ENCODE measurements around the gene SEL1L3. TPM values are rescaled to one million over a fixed set of nuclear protein-coding genes. Genes with fewer than 3 reads are reported as not detected.

The SEL1L3 gene
- total RNA-seq, 1 experiment from 2014 or later = 31.9 TPM

DNA sequence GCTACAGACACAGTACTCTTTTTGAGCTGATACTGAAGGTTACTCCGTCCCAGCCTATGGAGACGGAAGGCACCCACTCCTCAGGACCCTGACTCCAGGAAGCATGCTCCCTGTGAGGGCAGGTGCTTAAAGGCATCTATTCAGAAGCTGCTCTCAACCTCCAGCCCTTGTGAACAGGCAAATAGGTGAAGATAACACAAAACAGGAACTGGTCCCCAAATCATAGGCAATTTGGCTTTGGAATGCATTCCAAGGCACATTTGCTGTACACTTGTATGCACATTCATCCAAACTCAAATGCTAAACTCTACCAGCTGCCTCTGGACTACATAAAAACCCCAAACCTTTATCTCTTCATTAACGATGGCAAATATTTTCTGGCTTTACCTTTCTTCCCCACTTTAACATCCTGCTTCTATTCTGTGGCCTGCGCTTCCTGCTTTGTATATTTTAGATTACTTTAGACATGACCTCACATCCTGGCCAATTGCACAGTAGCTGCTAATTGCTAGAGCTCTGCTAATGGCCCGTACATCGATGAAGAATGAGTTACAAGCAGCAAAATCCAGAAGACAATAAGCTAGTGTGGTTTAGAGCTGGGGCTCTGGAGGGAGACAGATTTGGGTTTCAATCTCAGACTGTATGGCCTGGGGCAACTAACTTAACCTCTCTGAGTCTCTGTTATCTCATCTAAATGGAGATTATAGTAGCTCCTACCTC is 3.2 kb downstream of the SEL1L3 start:
- Histone ChIP-seq H4K20me1 (ENCODE audit: low read length) (no peaks in the 10 kb centered on the region), H3K4me3 (ENCODE audit: low read length) (no peak overlapping the region), H3K36me3 (ENCODE audit: low read depth, low read length) (no peaks in the 10 kb centered on the region), H3K79me2 (ENCODE audit: low read length) (peaks cover 48% of the 10 kb centered on the region), H3K9ac (ENCODE audit: low read length) (no peak overlapping the region), H3K27me3 (ENCODE audit: low read length) (no peaks in the 10 kb centered on the region), H3K9me3 (ENCODE audit: low read length) (no peaks in the 10 kb centered on the region), H3K27ac (ENCODE audit: low read length) (no peak overlapping the region), H3K4me2 (ENCODE audit: low read length) (no peak overlapping the region), H3K9me2 (replicated peaks; ENCODE audit: low read length) (no peaks in the 10 kb centered on the region), H2AFZ (ENCODE audit: low read length) (no peak overlapping the region), H3F3A (ENCODE audit: low read length, unreplicated experiment) (no peaks in the 10 kb centered on the region), H3K4me1 (ENCODE audit: insufficient read depth, low read length) (peaks cover 24% of the 10 kb centered on the region)
- ChIA-PET POLR2A (ENCODE audit: unreplicated experiment) (no interaction called here), CTCF (no interaction called here)
- TF ChIP-seq, protein P1, sequence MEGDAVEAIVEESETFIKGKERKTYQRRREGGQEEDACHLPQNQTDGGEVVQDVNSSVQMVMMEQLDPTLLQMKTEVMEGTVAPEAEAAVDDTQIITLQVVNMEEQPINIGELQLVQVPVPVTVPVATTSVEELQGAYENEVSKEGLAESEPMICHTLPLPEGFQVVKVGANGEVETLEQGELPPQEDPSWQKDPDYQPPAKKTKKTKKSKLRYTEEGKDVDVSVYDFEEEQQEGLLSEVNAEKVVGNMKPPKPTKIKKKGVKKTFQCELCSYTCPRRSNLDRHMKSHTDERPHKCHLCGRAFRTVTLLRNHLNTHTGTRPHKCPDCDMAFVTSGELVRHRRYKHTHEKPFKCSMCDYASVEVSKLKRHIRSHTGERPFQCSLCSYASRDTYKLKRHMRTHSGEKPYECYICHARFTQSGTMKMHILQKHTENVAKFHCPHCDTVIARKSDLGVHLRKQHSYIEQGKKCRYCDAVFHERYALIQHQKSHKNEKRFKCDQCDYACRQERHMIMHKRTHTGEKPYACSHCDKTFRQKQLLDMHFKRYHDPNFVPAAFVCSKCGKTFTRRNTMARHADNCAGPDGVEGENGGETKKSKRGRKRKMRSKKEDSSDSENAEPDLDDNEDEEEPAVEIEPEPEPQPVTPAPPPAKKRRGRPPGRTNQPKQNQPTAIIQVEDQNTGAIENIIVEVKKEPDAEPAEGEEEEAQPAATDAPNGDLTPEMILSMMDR (conservative IDR thresholded peaks at IDR 0.05; ENCODE audit: low read depth, low read length) = no peak
- no peak for TF ChIP-seq EZH2 (IDR thresholded peaks at IDR 0.05; ENCODE audit: low read length, unreplicated experiment)
- no peak for TF ChIP-seq EZH2phosphoT487 (IDR thresholded peaks at IDR 0.05; ENCODE audit: borderline replicate concordance, low read length)
- ATAC-seq = no peak
- intact Hi-C loops (cut with micrococcal nuclease) = no loop called here
- no peak for DNase-seq
- no TSS peak for BruUV-seq (replicated peaks)

- H3K4me1 ChIP-seq (ENCODE audit: insufficient read depth, low read length) = peaks cover 26% of the 10 kb centered on the region
- H2AFZ ChIP-seq (ENCODE audit: low read length) = no peak overlapping the region
- BruUV-seq (replicated peaks) = no TSS peak
- H3K4me3 ChIP-seq (ENCODE audit: low read length) = no peak overlapping the region
- H3K79me2 ChIP-seq (ENCODE audit: low read length) = peaks cover 52% of the 10 kb centered on the region
- no peaks in the 10 kb centered on the region for H3K9me3 ChIP-seq (ENCODE audit: low read length)
- POLR2A ChIA-PET (ENCODE audit: unreplicated experiment) = no interaction called here
- H3F3A ChIP-seq (ENCODE audit: low read length, unreplicated experiment) = no peaks in the 10 kb centered on the region
- no peak overlapping the region for H3K9ac ChIP-seq (ENCODE audit: low read length)
- TF ChIP-seq, protein P1 (conservative IDR thresholded peaks at IDR 0.05; ENCODE audit: low read depth, low read length) = no peak
- TF ChIP-seq EZH2phosphoT487 (IDR thresholded peaks at IDR 0.05; ENCODE audit: borderline replicate concordance, low read length) = no peak
- CTCF ChIA-PET = no interaction called here
- H3K27me3 ChIP-seq (ENCODE audit: low read length) = no peaks in the 10 kb centered on the region
- H3K4me2 ChIP-seq (ENCODE audit: low read length) = no peak overlapping the region
- no peaks in the 10 kb centered on the region for H4K20me1 ChIP-seq (ENCODE audit: low read length)
- intact Hi-C loops (cut with micrococcal nuclease) = no loop called here
- ATAC-seq (no peak), DNase-seq (no peak)
- no peaks in the 10 kb centered on the region for H3K36me3 ChIP-seq (ENCODE audit: low read depth, low read length)
- no peak overlapping the region for H3K27ac ChIP-seq (ENCODE audit: low read length)
- no peaks in the 10 kb centered on the region for H3K9me2 ChIP-seq (replicated peaks; ENCODE audit: low read length)
Observed at GRCh38 chr4:25857851-25858400, 4.9 kb downstream of the SEL1L3 start.

GRCh38 chr4:25857403-25857802 is 5.4 kb downstream of the SEL1L3 start:
- Histone ChIP-seq H3K9me3 (ENCODE audit: low read length) (no peaks in the 10 kb centered on the region), H3K4me1 (ENCODE audit: insufficient read depth, low read length) (peaks cover 26% of the 10 kb centered on the region), H2AFZ (ENCODE audit: low read length) (no peak overlapping the region), H3K9ac (ENCODE audit: low read length) (no peak overlapping the region), H3K79me2 (ENCODE audit: low read length) (peaks cover 52% of the 10 kb centered on the region), H3K4me3 (ENCODE audit: low read length) (no peak overlapping the region), H3K4me2 (ENCODE audit: low read length) (no peak overlapping the region), H3F3A (ENCODE audit: low read length, unreplicated experiment) (no peaks in the 10 kb centered on the region), H3K36me3 (ENCODE audit: low read depth, low read length) (no peaks in the 10 kb centered on the region), H3K27me3 (ENCODE audit: low read length) (no peaks in the 10 kb centered on the region), H3K9me2 (replicated peaks; ENCODE audit: low read length) (no peaks in the 10 kb centered on the region), H3K27ac (ENCODE audit: low read length) (no peak overlapping the region), H4K20me1 (ENCODE audit: low read length) (no peaks in the 10 kb centered on the region)
- intact Hi-C loops (cut with micrococcal nuclease) = no loop called here
- CTCF ChIA-PET = no interaction called here
- POLR2A ChIA-PET (ENCODE audit: unreplicated experiment) = no interaction called here
- DNase-seq = no peak
- TF ChIP-seq EZH2phosphoT487 (IDR thresholded peaks at IDR 0.05; ENCODE audit: borderline replicate concordance, low read length) = no peak
- no peak for TF ChIP-seq EZH2 (IDR thresholded peaks at IDR 0.05; ENCODE audit: low read length, unreplicated experiment)
- TF ChIP-seq, protein P1 (conservative IDR thresholded peaks at IDR 0.05; ENCODE audit: low read depth, low read length) = 0 out of 2 replicates have a peak, but pooled peaks have one; percentile 21
- ATAC-seq = no peak
- BruUV-seq (replicated peaks) = no TSS peak

Data from PC-3 (cell line).